ENCODE results near the gene ARHGEF19. TPM values are rescaled to one million over a fixed set of nuclear protein-coding genes. Genes with fewer than 3 reads are reported as not detected.

Gene ARHGEF19
- total RNA-seq, 3 donors from 2014 or later (not counting 1 experiment from before 2014, with no cell fraction given): 14.6 to 18.9 (median 15.8) TPM

- ATAC-seq (no peak), DNase-seq (no peak)
- H3K27ac Mint-ChIP-seq: no peak overlapping the region
- H3K4me1 Mint-ChIP-seq: peaks cover 0 to 22% of the 10 kb centered on the region in 2 donors
- no peak overlapping the region for H3K4me3 Mint-ChIP-seq
- H3K36me3 ChIP-seq (ENCODE audit: control insufficient read depth, insufficient read depth, low read length): peaks cover 5% of the 10 kb centered on the region
- TF ChIP-seq CTCF (IDR thresholded peaks at IDR 0.05): no peak
- peaks cover 0 to 4% of the 10 kb centered on the region in 2 donors for H3K27me3 Mint-ChIP-seq (ENCODE audit: low read depth in 2 of 2)
- H3K9me3 ChIP-seq (ENCODE audit: control insufficient read depth, insufficient read depth, low read length): no peaks in the 10 kb centered on the region
- H3K36me3 Mint-ChIP-seq: no peaks in the 10 kb centered on the region
- 85% methylated on average over 8 of the region's 9 CpGs for WGBS (ENCODE audit: insufficient coverage)
- H3K9me3 Mint-ChIP-seq: no peaks in the 10 kb centered on the region
- no peaks in the 10 kb centered on the region for H3K27me3 ChIP-seq (ENCODE audit: control insufficient read depth, insufficient read depth, low read length)
- H3K27ac ChIP-seq (ENCODE audit: low read length): no peak overlapping the region
- peaks cover 16% of the 10 kb centered on the region for H3K4me1 ChIP-seq (ENCODE audit: control insufficient read depth, insufficient read depth, low read length)
- intact Hi-C loops (cut with micrococcal nuclease): no loop called here
- H3K4me3 ChIP-seq (ENCODE audit: low read length): no peak overlapping the region
Measured at GRCh38 chr1:16209132-16209846, 3.2 kb downstream of the ARHGEF19 start.

- DNase-seq (no peak), ATAC-seq (no peak)
- Histone ChIP-seq H3K36me3 (ENCODE audit: control insufficient read depth, insufficient read depth, low read length) (peaks cover 5% of the 10 kb centered on the region), H3K27ac (ENCODE audit: low read length) (no peak overlapping the region), H3K27me3 (ENCODE audit: control insufficient read depth, insufficient read depth, low read length) (no peaks in the 10 kb centered on the region), H3K4me3 (ENCODE audit: low read length) (no peak overlapping the region), H3K9me3 (ENCODE audit: control insufficient read depth, insufficient read depth, low read length) (no peaks in the 10 kb centered on the region), H3K4me1 (ENCODE audit: control insufficient read depth, insufficient read depth, low read length) (peaks cover 16% of the 10 kb centered on the region)
- no peak for TF ChIP-seq CTCF (IDR thresholded peaks at IDR 0.05)
- peaks cover 0 to 4% of the 10 kb centered on the region in 2 donors for H3K27me3 Mint-ChIP-seq (ENCODE audit: low read depth in 2 of 2)
- WGBS (ENCODE audit: insufficient coverage): 95% methylated on average over 13 of the region's 13 CpGs
- peaks cover 0 to 30% of the 10 kb centered on the region in 2 donors for H3K4me1 Mint-ChIP-seq
- no peak overlapping the region for H3K27ac Mint-ChIP-seq
- H3K4me3 Mint-ChIP-seq: peak overlapping the region; percentile 2
- intact Hi-C loops (cut with micrococcal nuclease): no loop called here
- no peaks in the 10 kb centered on the region for H3K36me3 Mint-ChIP-seq
- H3K9me3 Mint-ChIP-seq: no peaks in the 10 kb centered on the region
Measured at GRCh38 chr1:16208270-16208987, 4.0 kb downstream of the ARHGEF19 start.

GRCh38 chr1:16207318-16208269 is 4.9 kb downstream of the ARHGEF19 start:
- Histone ChIP-seq H3K27me3 (ENCODE audit: control insufficient read depth, insufficient read depth, low read length) (no peaks in the 10 kb centered on the region), H3K36me3 (ENCODE audit: control insufficient read depth, insufficient read depth, low read length) (peaks cover 5% of the 10 kb centered on the region)
- DNase-seq: no peak

More at GRCh38 chr1:16207318-16208269, 4.9 kb downstream of the ARHGEF19 start:
- ATAC-seq: no peak
- Mint-ChIP-seq H3K27me3 (ENCODE audit: low read depth in 2 of 2) (no peaks in the 10 kb centered on the region), H3K27ac (peak overlapping the region; percentile 86 to 95), H3K4me1 (peaks cover 0 to 34% of the 10 kb centered on the region in 2 donors), H3K4me3 (peak overlapping the region; percentile 86), H3K36me3 (no peaks in the 10 kb centered on the region), H3K9me3 (no peaks in the 10 kb centered on the region)
- Histone ChIP-seq H3K9me3 (ENCODE audit: control insufficient read depth, insufficient read depth, low read length) (no peaks in the 10 kb centered on the region), H3K27ac (ENCODE audit: low read length) (peak overlapping the region; percentile 86), H3K4me1 (ENCODE audit: control insufficient read depth, insufficient read depth, low read length) (peaks cover 16% of the 10 kb centered on the region), H3K4me3 (ENCODE audit: low read length) (peak overlapping the region; percentile 70)
- intact Hi-C loops (cut with micrococcal nuclease): loop anchor here (2.0 kb wide), 1 partner anchor 29 kb away; the partner anchor contains the start of gene CPLANE2
- TF ChIP-seq CTCF (IDR thresholded peaks at IDR 0.05): no peak
- 66% methylated on average over 51 of the region's 51 CpGs for WGBS (ENCODE audit: insufficient coverage)

Data from natural killer cell (primary cell).